Measurements from ENCODE around the gene SEC14L3.

DNA sequence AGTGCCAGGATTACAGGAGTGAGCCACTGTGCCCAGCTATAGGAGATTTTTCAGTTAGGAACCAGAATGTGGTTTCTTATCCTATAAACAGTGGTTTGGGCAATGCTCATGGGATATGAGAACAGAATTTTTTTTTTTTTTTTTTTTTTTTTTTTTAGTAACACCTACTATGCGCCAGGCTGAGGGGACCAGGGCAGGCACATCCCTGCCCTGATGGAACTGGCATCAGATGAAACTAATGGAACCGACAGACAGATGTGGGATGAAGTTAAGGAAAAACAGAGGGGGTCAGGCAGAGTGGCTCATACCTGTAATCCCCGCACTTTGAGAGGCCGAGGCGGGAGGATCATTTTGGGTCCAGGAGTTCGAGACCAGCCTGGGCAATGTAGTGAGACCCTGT lies 28.8 kb upstream of the SEC14L3 start:
- TF ChIP-seq, protein P1, sequence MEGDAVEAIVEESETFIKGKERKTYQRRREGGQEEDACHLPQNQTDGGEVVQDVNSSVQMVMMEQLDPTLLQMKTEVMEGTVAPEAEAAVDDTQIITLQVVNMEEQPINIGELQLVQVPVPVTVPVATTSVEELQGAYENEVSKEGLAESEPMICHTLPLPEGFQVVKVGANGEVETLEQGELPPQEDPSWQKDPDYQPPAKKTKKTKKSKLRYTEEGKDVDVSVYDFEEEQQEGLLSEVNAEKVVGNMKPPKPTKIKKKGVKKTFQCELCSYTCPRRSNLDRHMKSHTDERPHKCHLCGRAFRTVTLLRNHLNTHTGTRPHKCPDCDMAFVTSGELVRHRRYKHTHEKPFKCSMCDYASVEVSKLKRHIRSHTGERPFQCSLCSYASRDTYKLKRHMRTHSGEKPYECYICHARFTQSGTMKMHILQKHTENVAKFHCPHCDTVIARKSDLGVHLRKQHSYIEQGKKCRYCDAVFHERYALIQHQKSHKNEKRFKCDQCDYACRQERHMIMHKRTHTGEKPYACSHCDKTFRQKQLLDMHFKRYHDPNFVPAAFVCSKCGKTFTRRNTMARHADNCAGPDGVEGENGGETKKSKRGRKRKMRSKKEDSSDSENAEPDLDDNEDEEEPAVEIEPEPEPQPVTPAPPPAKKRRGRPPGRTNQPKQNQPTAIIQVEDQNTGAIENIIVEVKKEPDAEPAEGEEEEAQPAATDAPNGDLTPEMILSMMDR (IDR thresholded peaks at IDR 0.05; ENCODE audit: insufficient read depth, low read length): no peak
- TF ChIP-seq GABPA (IDR thresholded peaks at IDR 0.05; ENCODE audit: low read depth): no peak
- TF ChIP-seq POLR2AphosphoS5 (IDR thresholded peaks at IDR 0.05; ENCODE audit: low read depth): no peak

All from HL-60 (cell line).